ENCODE data around the gene XPO4.

GRCh38 chr13:20799726-20800416 lies 102.7 kb downstream of the XPO4 start:
- TF ChIP-seq SP1 (CRISPR knock-in tag; conservative IDR thresholded peaks at IDR 0.05) (no peak), CTCF (IDR thresholded peaks at IDR 0.05) (no peak), AFF4 (CRISPR knock-in tag; IDR thresholded peaks at IDR 0.05; ENCODE audit: borderline replicate concordance) (no peak), NFE2L1 (CRISPR knock-in tag; IDR thresholded peaks at IDR 0.05) (no peak), HMGXB4 (CRISPR knock-in tag; IDR thresholded peaks at IDR 0.05) (no peak), NFYB (CRISPR knock-in tag; conservative IDR thresholded peaks at IDR 0.05; ENCODE audit: low read depth) (no peak), TEAD4 (CRISPR knock-in tag; IDR thresholded peaks at IDR 0.05) (no peak), SMAD4 (CRISPR knock-in tag; IDR thresholded peaks at IDR 0.05) (no peak), ATF3 (CRISPR knock-in tag; conservative IDR thresholded peaks at IDR 0.05) (no peak)

Data from WTC11 (cell line).